ENCODE measurements around the gene UBE3D.

UBE3D gene, protein sequence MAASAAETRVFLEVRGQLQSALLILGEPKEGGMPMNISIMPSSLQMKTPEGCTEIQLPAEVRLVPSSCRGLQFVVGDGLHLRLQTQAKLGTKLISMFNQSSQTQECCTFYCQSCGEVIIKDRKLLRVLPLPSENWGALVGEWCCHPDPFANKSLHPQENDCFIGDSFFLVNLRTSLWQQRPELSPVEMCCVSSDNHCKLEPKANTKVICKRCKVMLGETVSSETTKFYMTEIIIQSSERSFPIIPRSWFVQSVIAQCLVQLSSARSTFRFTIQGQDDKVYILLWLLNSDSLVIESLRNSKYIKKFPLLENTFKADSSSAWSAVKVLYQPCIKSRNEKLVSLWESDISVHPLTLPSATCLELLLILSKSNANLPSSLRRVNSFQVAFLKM

DNA sequence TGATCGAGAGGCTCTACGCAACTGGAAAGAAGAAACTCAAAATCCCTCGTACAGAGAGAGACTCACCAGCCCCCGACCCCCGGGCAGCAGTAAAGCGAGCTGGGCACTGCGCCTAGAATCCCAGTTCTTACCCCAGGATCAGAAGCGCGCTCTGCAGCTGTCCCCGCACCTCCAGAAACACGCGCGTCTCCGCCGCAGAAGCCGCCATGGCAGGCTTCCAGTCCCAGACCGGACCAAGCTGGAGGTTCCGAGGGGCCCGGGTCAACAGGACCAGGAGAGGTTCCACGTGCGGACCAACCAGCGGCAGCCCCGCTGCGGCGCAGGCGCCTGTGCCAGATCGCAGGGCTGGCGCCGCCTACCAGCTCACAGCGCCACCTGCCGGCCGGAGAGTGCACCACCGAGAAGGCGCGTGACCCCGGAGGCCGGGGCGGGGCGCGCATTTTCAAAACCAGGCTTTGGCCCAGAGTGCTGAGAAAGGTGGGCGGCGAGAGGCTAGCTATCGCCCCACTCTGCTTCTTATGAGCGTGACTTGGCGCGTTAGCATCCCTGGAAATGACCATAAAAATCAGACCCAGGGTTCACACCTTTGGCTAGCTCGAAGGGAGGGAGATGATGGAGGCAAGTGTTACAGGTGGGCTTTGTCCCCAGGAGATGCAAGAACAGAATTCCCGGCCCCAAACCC lies at the start of gene UBE3D:
Gene UBE3D (minus strand): TSS at position 331 of the 682 bp plus-strand sequence. CDS start 123 bp downstream, at position 208.
- H3K79me2 ChIP-seq (ENCODE audit: low read length), result peaks cover 42% of the 10 kb centered on the region
- H4K20me1 ChIP-seq (ENCODE audit: insufficient read depth, low read length), result no peaks in the 10 kb centered on the region
- no peaks in the 10 kb centered on the region for H3K9me2 ChIP-seq (replicated peaks; ENCODE audit: insufficient read depth, low read length)
- H3K4me3 ChIP-seq (ENCODE audit: low read length), result peak within 1 kb of the TSS; percentile 88
- no peak within 1 kb of the TSS for H3K27ac ChIP-seq (ENCODE audit: low read length)
- H3K36me3 ChIP-seq (replicated peaks; ENCODE audit: insufficient read depth, low read length), result no peaks in the 10 kb centered on the region
- H2AFZ ChIP-seq (ENCODE audit: low read length), result peak within 1 kb of the TSS; percentile 79
- no peak for TF ChIP-seq EZH2phosphoT487 (IDR thresholded peaks at IDR 0.05; ENCODE audit: low read length)
- TF ChIP-seq, protein P1, sequence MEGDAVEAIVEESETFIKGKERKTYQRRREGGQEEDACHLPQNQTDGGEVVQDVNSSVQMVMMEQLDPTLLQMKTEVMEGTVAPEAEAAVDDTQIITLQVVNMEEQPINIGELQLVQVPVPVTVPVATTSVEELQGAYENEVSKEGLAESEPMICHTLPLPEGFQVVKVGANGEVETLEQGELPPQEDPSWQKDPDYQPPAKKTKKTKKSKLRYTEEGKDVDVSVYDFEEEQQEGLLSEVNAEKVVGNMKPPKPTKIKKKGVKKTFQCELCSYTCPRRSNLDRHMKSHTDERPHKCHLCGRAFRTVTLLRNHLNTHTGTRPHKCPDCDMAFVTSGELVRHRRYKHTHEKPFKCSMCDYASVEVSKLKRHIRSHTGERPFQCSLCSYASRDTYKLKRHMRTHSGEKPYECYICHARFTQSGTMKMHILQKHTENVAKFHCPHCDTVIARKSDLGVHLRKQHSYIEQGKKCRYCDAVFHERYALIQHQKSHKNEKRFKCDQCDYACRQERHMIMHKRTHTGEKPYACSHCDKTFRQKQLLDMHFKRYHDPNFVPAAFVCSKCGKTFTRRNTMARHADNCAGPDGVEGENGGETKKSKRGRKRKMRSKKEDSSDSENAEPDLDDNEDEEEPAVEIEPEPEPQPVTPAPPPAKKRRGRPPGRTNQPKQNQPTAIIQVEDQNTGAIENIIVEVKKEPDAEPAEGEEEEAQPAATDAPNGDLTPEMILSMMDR (IDR thresholded peaks at IDR 0.05; ENCODE audit: low read length), result peak; percentile 92
- H3K9me3 ChIP-seq (replicated peaks; ENCODE audit: insufficient read depth, low read length), result no peaks in the 10 kb centered on the region
- peaks cover 21% of the 10 kb centered on the region for H3F3A ChIP-seq (ENCODE audit: insufficient read depth, low read length)
- peak within 1 kb of the TSS; percentile 94 for H3K4me2 ChIP-seq (ENCODE audit: low read depth, low read length)
- H3K4me1 ChIP-seq (ENCODE audit: low read length), result peaks cover 32% of the 10 kb centered on the region
- H3K9ac ChIP-seq (ENCODE audit: low read length), result peak within 1 kb of the TSS; percentile 76
- peak; percentile 87 for DNase-seq
- no peaks in the 10 kb centered on the region for H3K27me3 ChIP-seq (replicated peaks; ENCODE audit: insufficient read depth, low read length)

DNA sequence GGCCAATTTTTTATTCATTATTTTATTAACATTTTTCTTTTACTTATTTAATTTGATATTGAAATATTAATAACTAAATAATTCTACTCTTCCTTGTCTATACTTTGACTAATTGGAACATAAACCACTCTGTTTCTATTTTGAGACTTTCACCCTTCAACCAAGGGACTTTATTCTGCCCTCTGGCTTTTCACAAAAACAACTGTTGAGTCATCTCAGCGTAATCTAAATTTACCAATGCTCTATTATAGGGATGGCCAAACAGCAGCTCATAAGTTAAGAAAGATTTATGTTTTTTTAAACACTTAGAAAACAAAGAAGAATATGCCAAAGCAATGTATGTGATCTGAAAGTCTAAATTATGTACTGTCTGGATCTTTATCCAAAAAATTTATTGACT lies 48.5 kb upstream of the UBE3D start:
- Histone ChIP-seq H3K27me3 (replicated peaks; ENCODE audit: insufficient read depth, low read length) (no peaks in the 10 kb centered on the region), H3K79me2 (ENCODE audit: low read length) (no peaks in the 10 kb centered on the region), H3K9me2 (replicated peaks; ENCODE audit: insufficient read depth, low read length) (no peaks in the 10 kb centered on the region), H3K9me3 (replicated peaks; ENCODE audit: insufficient read depth, low read length) (no peaks in the 10 kb centered on the region), H3F3A (ENCODE audit: insufficient read depth, low read length) (no peaks in the 10 kb centered on the region), H4K20me1 (ENCODE audit: insufficient read depth, low read length) (no peaks in the 10 kb centered on the region), H2AFZ (ENCODE audit: low read length) (no peak overlapping the region), H3K27ac (ENCODE audit: low read length) (no peak overlapping the region), H3K9ac (ENCODE audit: low read length) (no peak overlapping the region), H3K4me1 (ENCODE audit: low read length) (peaks cover 15% of the 10 kb centered on the region), H3K36me3 (replicated peaks; ENCODE audit: insufficient read depth, low read length) (no peaks in the 10 kb centered on the region), H3K4me2 (ENCODE audit: low read depth, low read length) (peak overlapping the region; percentile 26; the same call in 1 of the 2 replicates), H3K4me3 (ENCODE audit: low read length) (no peak overlapping the region)
- no peak for TF ChIP-seq EZH2phosphoT487 (IDR thresholded peaks at IDR 0.05; ENCODE audit: low read length)
- TF ChIP-seq EZH2 (optimal IDR thresholded peaks at IDR 0.05; ENCODE audit: low read depth, low read length), result no peak
- TF ChIP-seq, protein P1 (IDR thresholded peaks at IDR 0.05; ENCODE audit: low read length), result no peak
- DNase-seq, result no peak

DNA sequence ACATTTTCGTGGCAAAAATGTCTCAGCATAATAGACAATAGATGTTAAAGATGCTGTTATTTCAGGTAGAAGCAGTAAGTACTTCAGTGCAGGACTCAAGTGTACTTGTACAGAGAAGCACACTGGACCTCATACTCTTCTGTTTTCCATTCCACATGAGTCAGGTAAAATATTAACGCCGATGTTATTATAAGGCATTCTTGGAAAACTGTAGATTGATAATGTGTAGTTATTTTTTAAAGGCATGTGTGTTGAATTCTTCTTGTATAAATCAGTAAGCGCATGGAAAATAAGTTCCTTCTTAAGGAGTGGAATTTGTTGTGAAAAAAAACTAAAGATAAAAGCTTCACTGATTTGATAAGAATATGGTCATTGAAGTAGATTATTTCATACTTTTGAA lies 47.6 kb upstream of the UBE3D start:
- Histone ChIP-seq H3K4me1 (ENCODE audit: low read length) (peaks cover 15% of the 10 kb centered on the region), H3K4me3 (ENCODE audit: low read length) (no peak overlapping the region), H4K20me1 (ENCODE audit: insufficient read depth, low read length) (no peaks in the 10 kb centered on the region), H3K27me3 (replicated peaks; ENCODE audit: insufficient read depth, low read length) (no peaks in the 10 kb centered on the region), H3K9me2 (replicated peaks; ENCODE audit: insufficient read depth, low read length) (no peaks in the 10 kb centered on the region), H3F3A (ENCODE audit: insufficient read depth, low read length) (no peaks in the 10 kb centered on the region), H3K9ac (ENCODE audit: low read length) (no peak overlapping the region), H3K36me3 (replicated peaks; ENCODE audit: insufficient read depth, low read length) (no peaks in the 10 kb centered on the region), H3K79me2 (ENCODE audit: low read length) (no peaks in the 10 kb centered on the region), H2AFZ (ENCODE audit: low read length) (no peak overlapping the region), H3K4me2 (ENCODE audit: low read depth, low read length) (no peak overlapping the region), H3K27ac (ENCODE audit: low read length) (no peak overlapping the region), H3K9me3 (replicated peaks; ENCODE audit: insufficient read depth, low read length) (no peaks in the 10 kb centered on the region)
- TF ChIP-seq EZH2 (optimal IDR thresholded peaks at IDR 0.05; ENCODE audit: low read depth, low read length), result no peak
- TF ChIP-seq EZH2phosphoT487 (IDR thresholded peaks at IDR 0.05; ENCODE audit: low read length), result no peak
- TF ChIP-seq, protein P1 (IDR thresholded peaks at IDR 0.05; ENCODE audit: low read length), result no peak
- DNase-seq, result no peak
